Ovary (tissue), 1 donor: Measurements from ENCODE around the gene EPM2A.

Experiments
- EP300 ChIP-seq: sonication (generic); formaldehyde crosslinking; IDR thresholded peaks from one replicate; pipeline ENCODE4 v1.6.1; 2017; ENCODE audit warnings: antibody characterized with exemption
- POLR2A ChIP-seq: fragments of 450-650 bp; IDR thresholded peaks from one replicate; pipeline ENCODE4 v1.6.1; 2017; ENCODE audit warnings: antibody characterized with exemption, mild to moderate bottlenecking, moderate library complexity

GRCh38 chr6:145763742-145764141 lies 28.4 kb upstream of the EPM2A start:
- no peak for TF ChIP-seq POLR2A
- no peak for TF ChIP-seq EP300
